Activated naive CD4-positive, alpha-beta T cell treated with anti-CD3 and anti-CD28 coated beads, Interleukin-2, amount 50 U/mL, for 16 hours (primary cell): Measurements from ENCODE around the gene TP53TG5.

ENCODE experiments used
- DNase-seq: peaks from one replicate; pipeline ENCODE4 v3.0.0-alpha.2; 2020

The TP53TG5 gene

DNA sequence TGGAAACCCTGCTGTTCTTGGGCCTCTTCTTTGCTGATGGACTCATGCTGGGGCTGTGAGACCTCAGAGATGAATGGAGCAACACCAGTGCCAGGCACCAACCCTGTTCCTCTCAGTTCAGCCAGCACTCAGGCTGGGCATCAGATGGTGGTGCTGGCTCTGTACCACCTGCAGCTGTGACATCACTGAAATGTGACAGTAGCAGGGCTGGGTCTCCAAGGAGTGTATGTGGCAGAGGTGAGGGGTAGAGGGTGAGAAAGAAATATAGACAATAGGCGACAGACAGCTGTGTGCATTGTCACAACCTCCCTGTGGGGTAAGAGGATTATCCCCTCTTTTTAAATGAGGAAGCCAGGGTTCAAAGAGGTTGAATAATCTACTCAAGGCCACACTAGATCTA lies at the start of gene TP53TG5:
TP53TG5 (minus strand) TSS at position 135 of the 400 bp plus-strand sequence; CDS start at position 46, 89 bp downstream.
- no peak for DNase-seq

- DNase-seq = no peak
These were observed 49.4 kb upstream of the TP53TG5 start for GRCh38 chr20:45427236-45428149.

DNA sequence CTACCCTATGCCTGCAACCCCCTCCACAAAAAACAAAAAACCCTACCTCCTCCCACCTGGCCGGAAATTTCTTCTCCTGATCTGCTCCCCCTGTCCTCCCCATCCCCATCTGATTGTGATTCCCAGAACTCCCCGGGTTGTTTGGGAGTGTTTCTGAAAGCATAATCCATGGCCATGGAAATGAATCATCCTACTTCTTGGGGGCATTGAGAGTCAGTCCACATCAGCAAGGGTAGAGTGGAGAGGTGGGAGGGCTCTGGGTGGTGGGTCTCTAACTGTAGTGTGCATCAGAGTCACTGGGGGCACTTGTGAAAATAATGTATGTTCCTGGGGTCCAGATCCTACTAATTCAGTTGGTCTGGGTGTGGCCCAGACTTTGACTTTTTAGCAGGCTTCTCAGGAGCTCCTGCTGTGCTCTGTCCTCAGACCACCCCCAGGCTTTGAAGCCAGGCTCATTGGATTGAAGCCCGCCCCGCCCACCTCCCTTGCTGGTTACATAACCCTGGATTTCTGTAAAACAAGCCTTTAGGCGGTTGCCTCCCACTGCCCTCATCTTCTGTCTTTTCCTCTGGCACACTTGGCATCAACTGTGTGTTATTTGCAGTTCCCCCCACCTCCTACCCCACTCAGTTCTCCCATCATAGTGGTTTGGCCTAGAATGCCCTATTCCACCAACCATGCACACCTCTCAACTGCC lies 48.3 kb upstream of the TP53TG5 start:
- DNase-seq = no peak

GRCh38 chr20:45425561-45425960 lies 47.4 kb upstream of the TP53TG5 start:
- DNase-seq = no peak

- DNase-seq = no peak
These were observed 45.6 kb upstream of the TP53TG5 start for GRCh38 chr20:45423700-45424099.

DNA sequence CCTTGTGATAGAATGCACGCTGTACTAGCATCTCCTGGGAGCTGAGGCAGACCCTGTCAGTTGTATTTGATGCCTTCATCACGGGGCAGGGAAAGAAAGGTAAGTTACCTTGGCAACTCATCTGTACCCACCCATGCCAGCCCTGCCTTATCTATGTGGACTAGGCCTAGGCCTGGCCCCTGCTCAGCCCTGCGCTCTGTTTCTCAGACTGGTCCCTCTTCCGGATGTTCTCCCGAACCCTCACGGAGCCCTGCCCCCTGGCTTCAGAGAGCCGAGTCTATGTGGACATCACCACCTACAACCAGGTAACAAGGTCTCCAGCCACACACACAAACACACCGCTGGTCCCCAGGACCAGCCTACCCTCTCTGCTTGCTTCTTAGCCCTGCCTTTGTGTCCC lies 42.0 kb upstream of the TP53TG5 start:
- no peak for DNase-seq

- DNase-seq = no peak
These were observed 41.3 kb upstream of the TP53TG5 start for GRCh38 chr20:45419188-45420091.

DNA sequence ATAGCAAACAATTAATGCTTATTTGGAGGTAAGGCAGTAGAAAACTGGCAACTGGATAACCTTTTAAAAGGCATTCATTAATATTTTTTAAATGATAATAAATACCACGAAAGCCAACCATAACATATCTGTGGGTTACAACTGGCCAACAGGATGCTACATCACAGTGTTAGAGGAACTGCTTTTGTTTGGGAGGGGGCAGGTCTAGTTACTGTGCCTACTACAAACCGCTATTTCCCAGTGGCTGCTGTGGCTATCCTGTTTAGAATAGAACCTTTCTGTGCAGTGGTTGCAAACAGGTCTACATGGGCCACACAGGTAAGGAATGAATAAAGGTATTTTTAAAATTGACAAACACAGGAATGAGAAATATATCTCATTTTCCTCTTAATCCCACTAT lies 38.8 kb upstream of the TP53TG5 start:
- DNase-seq = no peak

DNA sequence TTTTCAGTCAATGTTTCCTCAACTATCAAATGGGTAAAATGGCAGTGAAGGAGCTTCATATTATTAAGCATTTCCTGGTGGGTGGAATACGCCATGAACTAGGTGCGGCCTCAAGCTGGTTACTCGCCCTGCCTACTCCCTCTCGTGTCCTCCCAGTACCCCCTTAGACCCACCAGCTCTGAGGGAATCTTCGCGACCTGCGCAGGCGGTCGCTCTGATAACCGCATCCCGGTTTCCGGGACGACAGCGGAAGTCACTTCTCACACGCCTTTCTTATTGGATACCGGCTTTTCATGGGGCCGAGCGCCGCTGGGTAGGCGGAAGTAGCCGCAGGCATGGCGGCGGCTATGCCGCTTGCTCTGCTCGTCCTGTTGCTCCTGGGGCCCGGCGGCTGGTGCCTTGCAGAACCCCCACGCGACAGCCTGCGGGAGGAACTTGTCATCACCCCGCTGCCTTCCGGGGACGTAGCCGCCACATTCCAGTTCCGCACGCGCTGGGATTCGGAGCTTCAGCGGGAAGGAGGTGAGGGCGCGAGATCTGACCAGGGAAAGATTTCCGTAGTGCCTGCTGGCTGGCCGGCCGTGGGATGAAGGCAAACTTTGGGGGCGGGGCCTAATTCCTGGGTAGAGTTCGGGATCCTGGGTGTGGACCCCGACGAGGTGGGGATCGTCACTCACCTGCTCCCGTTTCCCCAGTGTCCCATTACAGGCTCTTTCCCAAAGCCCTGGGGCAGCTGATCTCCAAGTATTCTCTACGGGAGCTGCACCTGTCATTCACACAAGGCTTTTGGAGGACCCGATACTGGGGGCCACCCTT lies 37.9 kb upstream of the TP53TG5 start, which contains the start of gene PIGT:
PIGT (plus strand) TSS at position 320 of the 816 bp plus-strand sequence; CDS start at position 336, 16 bp downstream.
- peak; percentile 87 for DNase-seq

DNA sequence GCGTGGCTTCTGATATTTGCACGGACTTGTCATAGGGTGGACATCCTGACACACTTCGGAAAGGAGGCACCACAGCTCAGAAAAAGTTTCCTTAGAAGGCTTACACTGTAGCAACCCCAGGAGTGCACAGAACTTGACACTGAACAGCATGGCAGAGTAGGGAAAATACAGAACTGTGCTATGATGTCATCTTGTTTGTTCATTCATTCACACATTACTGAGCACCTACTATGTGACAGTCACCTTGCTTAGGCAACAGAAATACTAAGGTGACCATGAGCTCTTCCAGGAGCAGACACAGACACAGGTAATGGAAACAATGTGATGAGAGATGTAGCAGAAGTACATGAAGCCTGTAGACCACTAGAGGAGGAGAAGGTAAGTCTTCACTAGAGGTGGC lies 35.4 kb upstream of the TP53TG5 start:
- DNase-seq = no peak

DNA sequence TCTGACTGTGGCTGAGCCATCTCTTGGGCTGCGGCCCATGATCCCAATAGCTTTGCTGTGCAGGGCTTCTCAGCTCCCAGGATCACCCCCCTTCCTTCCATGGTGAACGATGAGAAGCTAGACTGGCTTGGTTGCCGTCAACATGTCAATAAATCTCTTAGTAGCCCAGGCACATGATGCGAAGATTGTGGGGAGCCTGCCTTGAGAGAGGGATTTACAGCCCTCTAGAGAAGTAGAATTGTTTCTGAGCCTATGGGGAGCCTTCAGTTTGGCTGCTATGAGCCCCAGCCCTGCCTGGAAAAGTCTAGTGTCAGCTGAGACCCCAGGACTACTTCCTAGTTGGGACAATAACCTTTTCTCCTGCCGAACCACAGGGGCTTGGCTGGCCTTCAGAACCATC lies 34.5 kb upstream of the TP53TG5 start:
- no peak for DNase-seq

DNA sequence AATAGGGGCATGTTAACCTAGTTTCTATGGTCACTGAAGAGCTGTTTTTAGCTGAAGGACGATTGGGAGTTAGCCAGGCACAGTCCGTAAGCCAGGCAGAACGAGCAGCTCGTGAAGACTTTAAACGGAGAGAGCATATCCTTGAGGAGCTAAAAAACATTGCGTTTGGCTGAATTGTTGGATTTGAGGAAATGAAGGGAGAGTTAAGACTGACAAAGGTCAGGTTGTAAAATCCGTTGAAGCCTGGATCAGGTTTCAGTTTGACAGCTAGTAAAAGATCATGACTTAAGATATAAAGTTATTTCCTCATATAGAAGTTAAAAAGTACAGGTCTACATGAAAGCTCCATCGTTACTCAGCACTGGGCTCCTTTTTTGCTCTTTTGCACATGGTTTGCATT lies 32.8 kb upstream of the TP53TG5 start:
- no peak for DNase-seq

DNA sequence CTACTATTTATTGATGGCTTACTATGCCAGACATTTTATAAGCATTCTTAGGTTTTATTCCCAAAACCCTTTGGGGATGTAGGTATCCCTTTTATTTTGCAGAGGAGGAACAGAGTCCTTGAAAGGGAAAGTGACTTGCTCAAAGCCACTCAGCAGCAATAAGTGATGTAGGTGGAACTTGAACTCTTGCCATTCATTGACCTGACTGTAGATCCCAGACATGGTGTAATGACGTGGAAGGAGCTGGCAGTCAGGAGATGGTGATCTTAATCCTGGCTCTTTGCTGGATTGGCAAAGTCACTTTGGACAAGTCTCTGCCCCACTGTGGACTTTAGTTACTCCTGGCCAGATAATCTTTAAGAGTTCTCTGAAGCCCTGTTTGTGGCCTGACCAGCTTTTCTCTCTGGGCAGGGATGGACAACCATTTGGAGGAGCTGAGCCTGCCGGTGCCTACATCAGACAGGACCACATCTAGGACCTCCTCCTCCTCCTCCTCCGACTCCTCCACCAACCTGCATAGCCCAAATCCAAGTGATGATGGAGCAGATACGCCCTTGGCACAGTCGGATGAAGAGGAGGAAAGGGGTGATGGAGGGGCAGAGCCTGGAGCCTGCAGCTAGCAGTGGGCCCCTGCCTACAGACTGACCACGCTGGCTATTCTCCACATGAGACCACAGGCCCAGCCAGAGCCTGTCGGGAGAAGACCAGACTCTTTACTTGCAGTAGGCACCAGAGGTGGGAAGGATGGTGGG lies 31.6 kb upstream of the TP53TG5 start:
- no peak for DNase-seq

DNA sequence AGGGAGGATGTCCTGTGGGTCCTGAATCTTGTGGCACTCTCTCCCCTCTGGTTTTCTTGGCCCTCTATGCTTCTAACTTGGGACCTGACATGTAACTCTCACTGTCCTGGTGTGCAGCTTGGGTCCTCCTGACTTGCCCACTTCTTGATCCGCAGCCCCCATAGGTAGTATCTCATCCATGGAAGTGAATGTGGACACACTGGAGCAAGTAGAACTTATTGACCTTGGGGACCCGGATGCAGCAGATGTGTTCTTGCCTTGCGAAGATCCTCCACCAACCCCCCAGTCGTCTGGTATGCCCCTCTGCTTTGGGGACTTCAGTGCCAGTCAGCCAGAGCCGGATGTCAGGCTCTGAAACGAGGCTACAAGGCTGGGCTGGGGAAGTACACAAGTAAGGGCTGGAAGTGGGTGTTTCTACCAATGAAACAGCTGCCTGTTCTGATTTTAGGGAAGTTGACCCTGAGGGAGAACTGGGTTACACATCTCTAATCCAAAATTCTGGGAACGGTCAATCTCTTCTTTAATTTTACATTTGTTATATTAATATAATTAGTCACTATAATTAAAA lies 30.6 kb upstream of the TP53TG5 start:
- no peak for DNase-seq

DNA sequence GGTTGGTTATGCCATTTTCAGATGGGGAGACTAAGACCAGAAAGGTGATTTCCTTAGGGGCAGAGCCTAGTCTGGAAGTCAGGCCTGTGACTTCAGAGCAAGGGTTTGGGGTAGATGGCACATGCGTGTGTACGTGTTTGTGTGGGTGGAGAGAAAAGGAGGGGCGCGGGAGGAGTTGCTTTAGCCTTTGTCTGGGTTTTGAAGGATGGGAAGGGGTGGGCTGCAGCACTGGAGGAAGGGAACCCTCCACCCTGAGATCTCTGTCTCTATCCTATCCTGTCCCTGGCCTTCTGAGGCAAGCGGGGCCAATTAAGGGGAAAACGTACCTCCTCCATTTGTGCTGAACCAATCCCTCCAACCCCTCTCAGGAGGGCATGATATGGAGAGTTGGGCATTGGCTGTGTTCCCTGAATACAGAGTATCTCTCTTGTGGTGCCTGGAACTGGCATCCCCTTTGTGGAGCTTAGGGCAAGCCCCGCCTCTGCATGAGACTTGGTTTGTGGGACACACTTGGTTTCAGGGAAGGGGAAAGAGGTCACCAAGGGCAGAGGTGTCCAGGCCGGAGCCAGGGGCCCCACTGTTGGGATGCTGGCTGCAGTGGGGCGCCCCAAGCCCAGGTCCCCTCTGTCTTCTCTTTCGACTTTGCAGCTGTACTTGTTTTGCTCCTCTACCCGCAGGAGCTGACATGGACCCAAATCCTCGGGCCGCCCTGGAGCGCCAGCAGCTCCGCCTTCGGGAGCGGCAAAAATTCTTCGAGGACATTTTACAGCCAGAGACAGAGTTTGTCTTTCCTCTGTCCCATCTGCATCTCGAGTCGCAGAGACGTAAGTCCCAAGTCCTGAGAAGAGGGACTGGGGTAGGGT lies 29.9 kb upstream of the TP53TG5 start, which contains the start of gene DBNDD2:
DBNDD2 (plus strand) TSS at position 507 of the 863 bp plus-strand sequence; CDS start at position 686, 179 bp downstream.
- DNase-seq = no peak

DNA sequence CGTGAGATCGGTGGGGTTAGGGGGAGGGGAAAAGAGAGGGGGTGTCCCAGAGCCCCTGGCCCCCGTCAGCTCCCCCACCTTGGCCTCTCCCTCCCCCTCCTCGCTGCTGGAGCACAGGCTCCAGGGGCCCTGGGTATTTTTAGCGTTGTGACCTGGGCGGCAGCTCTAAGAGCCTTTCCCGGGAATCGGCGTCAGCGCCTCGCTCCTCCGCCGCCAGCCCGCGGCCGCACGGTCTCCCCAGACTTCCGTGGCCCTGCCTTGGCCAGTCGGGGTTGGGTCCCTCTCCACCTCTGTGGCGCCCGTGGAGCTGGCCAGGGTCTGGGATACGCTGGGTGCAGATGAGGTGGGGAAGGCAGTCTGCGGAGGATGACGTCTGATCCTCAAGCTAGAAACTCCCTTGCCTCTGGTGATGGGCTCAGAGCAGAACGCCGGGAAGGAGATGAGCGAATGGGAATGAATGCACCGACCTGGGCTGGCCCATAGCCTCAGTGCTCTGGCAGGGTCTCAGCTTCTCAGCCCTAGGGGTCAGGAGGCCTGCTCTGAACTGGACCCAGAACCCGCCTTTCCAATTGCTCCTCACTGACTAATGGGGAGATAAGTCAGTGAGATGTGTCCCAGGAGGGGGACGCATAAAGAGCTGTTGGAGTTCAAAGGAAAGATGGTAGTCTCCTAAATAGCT lies 29.1 kb upstream of the TP53TG5 start:
- DNase-seq = no peak

GRCh38 chr20:45406260-45407066 lies 28.3 kb upstream of the TP53TG5 start:
- peak; percentile 55 for DNase-seq

DNA sequence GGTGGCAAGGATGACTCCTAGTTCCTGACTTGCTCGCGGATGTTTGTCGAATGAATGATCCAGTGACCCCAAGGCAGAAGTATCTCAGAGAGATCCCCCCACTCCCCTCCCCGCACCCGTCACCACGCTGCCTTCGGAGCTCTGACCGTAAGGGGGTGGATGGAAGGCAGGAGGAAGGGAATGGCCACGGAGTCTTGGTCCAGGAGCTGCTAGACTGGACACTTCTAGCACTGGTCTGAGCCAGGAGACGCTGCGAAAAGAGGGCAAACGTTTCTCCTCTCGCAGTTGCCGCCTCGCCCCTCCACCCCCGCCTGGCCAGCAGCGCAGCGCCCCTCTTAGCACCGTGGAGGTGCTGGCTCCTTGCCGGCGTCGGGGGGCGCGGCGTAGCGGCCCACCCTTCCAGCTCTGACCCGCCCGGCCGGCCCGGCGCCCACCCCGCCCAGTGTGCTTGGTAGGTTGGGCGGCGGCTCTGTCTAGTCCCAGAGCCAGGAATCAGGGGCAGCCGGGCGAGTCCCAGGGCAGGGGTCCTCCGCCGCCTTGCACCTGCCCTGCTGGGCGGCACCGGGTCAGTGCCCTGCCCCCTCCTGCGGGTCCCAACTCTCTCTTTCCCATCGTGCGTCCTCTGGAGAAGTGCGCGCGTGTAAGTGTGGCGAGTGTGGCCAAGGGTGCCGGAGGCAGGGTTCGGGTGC lies 27.6 kb upstream of the TP53TG5 start:
- DNase-seq = no peak
